HG03460 (cell line): ENCODE data around the gene MAGEC1.
"Not testable (repeated sequence)": the region's sequence is repeated elsewhere in the genome, so short reads cannot be mapped to it uniquely, and the experiment has no call there.

ENCODE experiments used
- ATAC-seq: cut with Tn5 transposase; IDR thresholded peaks from one replicate; pipeline ENCODE4 v1.9.1; 2021; ENCODE audit not compliant: unreplicated experiment

MAGEC1 gene

GRCh38 chrX:141903400-141904155 lies at the start of gene MAGEC1:
Gene MAGEC1, plus strand, starts transcription at chrX:141903894. Its CDS starts 1,179 bp downstream, at chrX:141905073.
- ATAC-seq, result no peak

- no peak for ATAC-seq
Measured at GRCh38 chrX:141857479-141857878, 46.2 kb upstream of the MAGEC1 start.

- no peak for ATAC-seq
Measured at GRCh38 chrX:141879616-141880015, 24.1 kb upstream of the MAGEC1 start.

- ATAC-seq, result not testable (repeated sequence)
Measured at GRCh38 chrX:141888811-141889210, 14.9 kb upstream of the MAGEC1 start.

GRCh38 chrX:141894733-141895132 lies 9.0 kb upstream of the MAGEC1 start:
- ATAC-seq, result no peak

GRCh38 chrX:141897690-141898089 lies 6.0 kb upstream of the MAGEC1 start:
- no peak for ATAC-seq

GRCh38 chrX:141902366-141902765 lies 1.3 kb upstream of the MAGEC1 start:
- ATAC-seq, result no peak

GRCh38 chrX:141904262-141904661 lies 568 bp downstream of the MAGEC1 start:
- ATAC-seq, result no peak

GRCh38 chrX:141917801-141918200 lies 14.1 kb downstream of the MAGEC1 start:
- no peak for ATAC-seq

- ATAC-seq, result no peak
Measured at GRCh38 chrX:141924293-141924692, 20.6 kb downstream of the MAGEC1 start.

- no peak for ATAC-seq
Measured at GRCh38 chrX:141928432-141928831, 24.7 kb downstream of the MAGEC1 start.

- no peak for ATAC-seq
Measured at GRCh38 chrX:141934059-141934641, 30.5 kb downstream of the MAGEC1 start.

- no peak for ATAC-seq
Measured at GRCh38 chrX:141935645-141936044, 32.0 kb downstream of the MAGEC1 start.

GRCh38 chrX:141936080-141936479 lies 32.4 kb downstream of the MAGEC1 start:
- ATAC-seq, result no peak

- no peak for ATAC-seq
Measured at GRCh38 chrX:141941234-141941633, 37.5 kb downstream of the MAGEC1 start.

GRCh38 chrX:141945426-141945825 lies 41.7 kb downstream of the MAGEC1 start:
- ATAC-seq, result no peak

GRCh38 chrX:141947350-141947749 lies 43.7 kb downstream of the MAGEC1 start:
- no peak for ATAC-seq

- no peak for ATAC-seq
Measured at GRCh38 chrX:141952603-141953002, 48.9 kb downstream of the MAGEC1 start.

- ATAC-seq, result no peak
Measured at GRCh38 chrX:141958675-141959074, 55.0 kb downstream of the MAGEC1 start.
